H1 (cell line): ENCODE measurements around the gene IFNG-AS1.

Source experiments
- CBX5 ChIP-seq: fragments of 300-800, 300-1000 bp; sonication (generic); IDR thresholded peaks from 2 replicates; pipeline ENCODE4 v1.7.1; 2016; ENCODE audit warnings: antibody characterized with exemption, low read length, low read depth
- YY1 ChIP-seq: IDR thresholded peaks from 2 replicates; pipeline ENCODE4 v1.6.1; 2011; ENCODE audit warnings: low read depth, mild to moderate bottlenecking, low read length

- no peak for TF ChIP-seq YY1
- TF ChIP-seq CBX5 = no peak
These were observed 9.1 kb downstream of the IFNG-AS1 start for GRCh38 chr12:67998379-67998778.
